ENCODE measurements around the gene EIF4A2. TPM values are rescaled to one million over a fixed set of nuclear protein-coding genes. Genes with fewer than 3 reads are reported as not detected.

Gene EIF4A2
- polyA plus RNA-seq (ENCODE audit: low read depth in 6 of 6): 100 to 1,000 TPM; 194 to 296 (median 243) TPM

DNA sequence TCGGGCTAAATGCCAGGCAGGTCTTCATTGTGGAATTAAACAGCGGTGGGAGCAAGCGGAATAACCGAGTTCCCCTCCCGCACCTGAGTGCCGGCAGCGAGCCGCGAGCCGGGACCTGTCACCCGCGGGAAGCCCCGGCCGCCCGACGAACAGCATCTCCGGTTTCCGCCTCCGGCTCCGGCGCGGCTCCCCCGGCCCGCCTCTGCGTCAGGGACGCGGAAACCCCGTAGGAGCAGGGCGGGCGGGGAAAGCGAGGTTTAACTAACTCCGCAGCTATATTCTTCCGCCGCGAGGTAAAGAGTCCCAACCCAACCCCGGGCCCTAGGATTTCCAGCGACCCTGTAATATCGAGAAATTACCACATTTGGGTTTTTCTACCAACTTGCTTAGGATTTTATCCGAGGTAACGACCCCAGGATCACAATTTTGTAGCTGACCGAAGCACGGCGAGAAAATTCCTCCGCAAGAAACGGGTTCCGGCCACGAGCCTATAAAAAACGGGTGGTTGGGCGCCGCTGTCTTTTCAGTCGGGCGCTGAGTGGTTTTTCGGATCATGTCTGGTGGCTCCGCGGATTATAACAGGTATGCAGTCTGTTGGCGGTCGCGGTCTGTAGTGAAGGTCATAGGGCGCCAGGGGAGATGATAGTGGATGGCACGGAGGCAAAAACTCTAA lies at the start of gene EIF4A2:
Gene EIF4A2, plus strand, starts transcription at position 520 of the 673 bp plus-strand sequence. Its CDS starts 34 bp downstream, at position 554.
- Mint-ChIP-seq H3K27ac (peak within 1 kb of the TSS; percentile 98 to 100 (median 99)), H3K4me1 (peaks cover 36 to 53% (median 41%) of the 10 kb centered on the region in 3 donors), H3K36me3 (peaks cover 36 to 42% of the 10 kb centered on the region in 2 donors), H3K4me3 (peak within 1 kb of the TSS; percentile 96 to 100 (median 100)), H3K27me3 (no peaks in the 10 kb centered on the region), H3K9me3 (peaks cover 0 to 5% (median 0%) of the 10 kb centered on the region in 7 donors)
- ATAC-seq (ENCODE audit: low read depth in 2 of 2) (peak; percentile 76 to 77), DNase-seq (peak; percentile 94)

DNA sequence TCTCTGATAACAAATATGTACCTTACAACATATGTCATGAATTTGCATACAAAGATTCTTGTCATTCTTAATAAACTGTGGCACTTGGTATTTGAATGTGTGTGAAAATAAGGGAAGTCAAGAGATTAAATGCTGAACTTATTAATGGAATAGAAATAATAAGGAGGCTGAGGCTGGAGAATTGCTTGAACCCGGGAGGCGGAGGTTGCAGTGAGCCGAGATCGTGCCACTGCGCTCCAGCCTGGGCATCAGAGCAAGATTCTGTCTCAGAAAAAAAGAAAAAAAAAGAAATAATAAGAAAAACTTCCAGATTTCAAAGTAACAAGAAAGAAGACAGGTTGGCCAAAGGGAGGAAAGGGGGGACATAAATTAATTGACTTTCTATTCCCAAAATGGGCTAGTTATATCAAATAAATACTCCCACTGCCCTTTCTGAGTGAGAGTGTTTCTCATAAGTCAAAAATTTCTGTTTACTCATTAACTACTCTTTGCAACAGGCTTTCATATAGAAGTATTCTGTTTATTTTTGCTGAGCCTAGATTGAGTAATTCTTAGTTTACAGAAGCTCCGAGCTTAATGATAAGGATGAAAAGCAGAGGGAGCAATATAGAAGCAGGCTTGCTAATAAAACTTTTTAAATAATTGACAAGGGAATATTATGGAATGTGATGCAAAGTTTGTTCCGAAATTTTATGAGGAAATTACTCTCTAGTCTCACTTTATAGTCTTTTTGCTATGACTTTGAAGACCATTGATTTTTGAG lies 40.6 kb upstream of the EIF4A2 start:
- Mint-ChIP-seq H3K4me1 (peaks cover 5 to 6% (median 6%) of the 10 kb centered on the region in 3 donors), H3K27ac (no peak overlapping the region), H3K36me3 (no peaks in the 10 kb centered on the region), H3K4me3 (no peak overlapping the region), H3K9me3 (no peaks in the 10 kb centered on the region), H3K27me3 (peaks cover 0 to 18% (median 0%) of the 10 kb centered on the region in 3 donors)
- no peak for ATAC-seq (ENCODE audit: low read depth in 2 of 2)
- no peak for DNase-seq

DNA sequence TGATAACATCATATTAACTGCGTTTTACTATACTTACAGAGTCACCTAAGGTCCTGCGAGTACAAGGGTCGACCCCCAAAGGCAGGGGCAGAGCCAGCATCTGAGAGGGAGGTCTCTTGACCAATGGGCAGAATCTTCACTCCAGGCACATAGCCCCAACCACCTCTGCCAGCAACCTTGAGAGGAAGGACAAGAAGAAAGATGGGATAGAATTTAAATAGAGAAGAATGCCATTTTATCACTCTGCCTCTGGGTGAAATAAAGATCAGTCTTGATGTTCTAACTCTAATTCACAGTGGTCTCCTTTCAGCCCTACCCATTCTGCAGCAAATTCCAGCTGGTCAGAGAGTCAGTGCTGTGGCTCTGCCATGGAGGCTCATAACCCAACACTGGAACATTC lies 39.7 kb upstream of the EIF4A2 start:
- Mint-ChIP-seq H3K27me3 (peaks cover 0 to 18% (median 0%) of the 10 kb centered on the region in 3 donors), H3K4me1 (peaks cover 5 to 6% (median 6%) of the 10 kb centered on the region in 3 donors), H3K36me3 (no peaks in the 10 kb centered on the region), H3K4me3 (no peak overlapping the region), H3K27ac (no peak overlapping the region), H3K9me3 (no peaks in the 10 kb centered on the region)
- DNase-seq: no peak
- no peak for ATAC-seq (ENCODE audit: low read depth in 2 of 2)

DNA sequence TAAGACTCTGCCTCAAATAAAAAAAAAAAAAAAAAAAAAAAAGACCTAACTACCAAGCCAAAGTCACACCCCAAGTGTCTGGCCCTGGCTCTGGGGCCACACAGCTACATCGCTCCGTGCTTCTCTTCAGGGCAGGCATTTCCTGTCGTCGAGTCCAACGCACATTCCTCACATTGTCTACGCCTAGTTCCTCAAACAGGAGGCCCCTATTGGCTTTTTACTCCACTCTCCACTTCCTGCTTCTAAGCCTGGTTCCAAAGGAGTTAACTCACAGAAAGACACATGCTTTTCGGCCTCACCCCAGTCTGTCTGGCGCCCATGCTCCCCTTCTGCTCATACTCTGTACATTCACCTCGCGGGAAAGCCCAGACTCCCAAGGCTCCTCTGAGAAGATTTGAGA lies 37.4 kb upstream of the EIF4A2 start:
- Mint-ChIP-seq H3K27ac (peak overlapping the region in 2 of 6 donors; percentile 21 to 80), H3K4me3 (peak overlapping the region in 4 of 8 donors; percentile 2 to 48 (median 20))

DNA sequence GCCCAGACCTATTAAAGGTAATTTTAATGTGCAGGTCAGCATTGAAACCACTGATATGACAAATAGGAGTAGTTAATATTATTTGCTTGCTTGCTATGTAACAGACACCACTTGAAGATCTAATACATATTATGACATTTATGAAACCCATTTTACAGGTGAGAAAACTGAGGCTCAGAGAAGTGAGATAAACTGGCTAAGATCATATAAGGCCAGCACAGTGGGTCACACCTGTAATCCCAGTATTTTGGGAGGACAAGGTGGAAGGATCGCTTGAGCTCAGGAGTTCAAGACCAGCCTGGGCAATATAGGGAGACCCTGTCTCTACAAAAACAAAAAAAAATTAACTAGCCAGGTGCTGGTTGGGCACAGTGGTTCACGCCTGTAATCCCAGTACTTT lies 33.1 kb upstream of the EIF4A2 start:
- H3K27me3 Mint-ChIP-seq: peaks cover 0 to 5% (median 5%) of the 10 kb centered on the region in 3 donors
- H3K27ac Mint-ChIP-seq: no peak overlapping the region
- ATAC-seq (ENCODE audit: low read depth in 2 of 2) (no peak), DNase-seq (no peak)
- H3K9me3 Mint-ChIP-seq: no peaks in the 10 kb centered on the region
- no peaks in the 10 kb centered on the region for H3K36me3 Mint-ChIP-seq
- H3K4me3 Mint-ChIP-seq: no peak overlapping the region
- peaks cover 5 to 10% (median 6%) of the 10 kb centered on the region in 3 donors for H3K4me1 Mint-ChIP-seq

More for the DNA sequence above, 37.4 kb upstream of the EIF4A2 start:
- Mint-ChIP-seq H3K4me1 (peaks cover 5 to 6% (median 6%) of the 10 kb centered on the region in 3 donors), H3K36me3 (no peaks in the 10 kb centered on the region), H3K9me3 (no peaks in the 10 kb centered on the region), H3K27me3 (peaks cover 0 to 5% (median 0%) of the 10 kb centered on the region in 3 donors)
- ATAC-seq (ENCODE audit: low read depth in 2 of 2) (peak; percentile 53 to 74), DNase-seq (peak; percentile 1)

DNA sequence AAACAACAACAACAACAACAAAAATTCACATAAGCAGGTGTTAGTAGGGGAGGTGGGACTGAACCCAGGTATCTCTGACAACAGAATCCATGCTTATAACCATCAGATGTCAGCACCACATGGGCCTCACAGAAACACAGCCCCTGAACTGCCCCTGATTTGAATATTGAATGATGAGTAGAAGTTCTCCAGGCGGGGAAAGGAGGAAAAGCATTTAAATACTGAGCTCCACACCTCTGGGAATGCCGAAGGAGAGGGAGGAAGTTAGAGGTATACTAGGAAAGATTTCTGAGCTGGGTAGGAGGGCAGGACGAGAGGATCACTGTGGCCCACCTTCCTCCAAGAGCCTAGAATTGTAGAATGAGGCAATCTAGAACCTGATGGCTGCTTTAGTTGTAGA lies 31.9 kb upstream of the EIF4A2 start:
- H3K27ac Mint-ChIP-seq: peak overlapping the region in 1 of 6 donors; percentile 17
- H3K4me1 Mint-ChIP-seq: peaks cover 0 to 4% (median 0%) of the 10 kb centered on the region in 3 donors
- DNase-seq: no peak
- no peak overlapping the region for H3K4me3 Mint-ChIP-seq
- no peaks in the 10 kb centered on the region for H3K36me3 Mint-ChIP-seq
- ATAC-seq (ENCODE audit: low read depth in 2 of 2): no peak
- H3K9me3 Mint-ChIP-seq: no peaks in the 10 kb centered on the region
- H3K27me3 Mint-ChIP-seq: peaks cover 0 to 5% (median 5%) of the 10 kb centered on the region in 3 donors

DNA sequence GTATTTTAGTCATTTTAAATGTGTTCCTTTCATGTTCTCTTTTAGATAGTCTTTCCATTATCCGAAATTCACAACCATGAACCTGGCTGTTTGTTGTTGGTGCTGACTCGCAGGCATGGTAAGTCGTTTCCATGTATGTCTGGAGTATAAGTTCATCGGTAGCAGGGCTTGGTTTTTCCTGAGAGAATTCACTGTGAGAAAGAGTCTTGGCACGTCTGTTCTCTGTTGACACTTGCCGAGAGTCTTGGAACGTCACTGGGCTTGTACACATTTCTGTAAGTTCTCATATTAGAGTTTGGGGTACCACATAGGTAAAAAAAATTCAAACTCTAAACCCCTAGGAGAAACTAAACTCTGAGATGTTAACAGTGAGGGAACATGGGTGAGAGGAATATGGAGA lies 29.4 kb upstream of the EIF4A2 start:
- H3K36me3 Mint-ChIP-seq: no peaks in the 10 kb centered on the region
- no peaks in the 10 kb centered on the region for H3K9me3 Mint-ChIP-seq
- no peak overlapping the region for H3K4me3 Mint-ChIP-seq
- ATAC-seq (ENCODE audit: low read depth in 2 of 2) (no peak), DNase-seq (no peak)
- peaks cover 0 to 4% (median 0%) of the 10 kb centered on the region in 3 donors for H3K4me1 Mint-ChIP-seq
- no peak overlapping the region for H3K27ac Mint-ChIP-seq
- H3K27me3 Mint-ChIP-seq: peaks cover 0 to 11% (median 8%) of the 10 kb centered on the region in 3 donors

DNA sequence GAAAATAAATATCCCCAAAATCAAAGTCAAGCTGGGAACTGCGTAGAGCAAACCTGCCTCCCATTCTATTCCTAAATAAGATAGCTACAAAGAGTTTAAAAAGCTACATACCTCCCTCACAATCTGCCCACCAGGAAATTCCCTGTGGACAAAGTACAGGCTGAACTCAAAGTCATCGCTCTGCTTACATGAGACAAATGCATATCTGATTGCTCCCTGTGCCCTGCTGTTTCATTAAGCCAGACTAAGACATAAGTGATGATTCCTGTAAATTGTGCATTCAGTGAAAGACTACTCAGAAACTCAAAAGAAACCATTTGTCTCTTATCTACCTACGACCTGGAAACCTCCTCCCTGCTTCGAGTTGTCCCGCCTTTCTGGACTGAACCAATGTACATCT lies 28.5 kb upstream of the EIF4A2 start:
- Mint-ChIP-seq H3K4me3 (no peak overlapping the region), H3K4me1 (peaks cover 0 to 4% (median 0%) of the 10 kb centered on the region in 3 donors), H3K36me3 (no peaks in the 10 kb centered on the region), H3K27ac (no peak overlapping the region), H3K27me3 (peaks cover 0 to 11% (median 8%) of the 10 kb centered on the region in 3 donors), H3K9me3 (no peaks in the 10 kb centered on the region)
- ATAC-seq (ENCODE audit: low read depth in 2 of 2) (no peak), DNase-seq (no peak)

DNA sequence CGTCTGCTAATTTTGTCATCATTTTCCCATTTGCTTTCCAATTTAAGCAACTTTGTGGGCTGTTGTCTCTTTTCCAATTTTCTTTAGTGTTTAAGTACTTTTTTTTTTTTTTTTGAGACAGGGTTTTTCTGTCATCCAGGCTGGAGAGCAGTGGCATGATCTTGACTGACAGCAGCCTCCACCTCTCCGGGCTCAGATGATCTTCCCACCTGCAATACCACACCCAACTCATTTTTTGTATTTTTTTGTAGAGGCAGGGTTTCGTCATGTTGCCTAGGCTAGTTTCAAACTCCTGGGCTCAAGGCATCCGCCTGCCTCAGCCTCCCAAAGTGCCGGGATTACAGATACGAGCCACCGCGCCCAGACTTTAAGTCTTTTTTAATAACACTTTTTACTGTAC lies 26.2 kb upstream of the EIF4A2 start:
- peaks cover 0 to 4% (median 0%) of the 10 kb centered on the region in 3 donors for H3K4me1 Mint-ChIP-seq
- H3K36me3 Mint-ChIP-seq: no peaks in the 10 kb centered on the region
- no peak overlapping the region for H3K27ac Mint-ChIP-seq
- no peaks in the 10 kb centered on the region for H3K9me3 Mint-ChIP-seq
- ATAC-seq (ENCODE audit: low read depth in 2 of 2) (no peak), DNase-seq (no peak)
- H3K4me3 Mint-ChIP-seq: peak overlapping the region in 1 of 8 donors; percentile 5
- H3K27me3 Mint-ChIP-seq: peaks cover 0 to 11% (median 8%) of the 10 kb centered on the region in 3 donors

DNA sequence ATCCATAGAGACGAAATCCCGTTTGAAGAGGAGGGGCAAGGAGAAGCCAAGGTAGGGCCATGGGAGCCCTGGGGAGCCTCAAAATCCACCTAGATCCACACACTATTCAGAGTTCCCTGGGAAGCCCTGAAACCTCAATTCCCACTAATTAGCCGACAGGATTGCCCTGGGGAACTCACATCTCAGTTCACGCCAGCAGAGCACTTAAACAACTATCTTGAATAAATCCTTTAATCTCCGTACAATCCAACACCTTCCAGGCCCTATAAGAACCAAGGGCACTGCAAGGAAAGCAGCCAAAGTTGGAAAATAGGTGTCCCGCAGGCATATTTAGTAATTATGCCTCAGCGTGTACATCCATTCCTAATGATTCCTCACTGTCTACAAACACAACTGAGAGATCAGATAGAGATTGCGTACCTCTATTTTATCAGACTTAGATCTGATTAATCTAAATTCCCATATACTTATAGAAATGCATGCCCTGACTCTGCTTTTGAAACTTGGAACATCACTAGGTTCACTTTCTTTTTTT lies 25.6 kb upstream of the EIF4A2 start:
- DNase-seq: no peak
- Mint-ChIP-seq H3K9me3 (no peaks in the 10 kb centered on the region), H3K4me3 (no peak overlapping the region), H3K4me1 (peaks cover 0 to 4% (median 0%) of the 10 kb centered on the region in 3 donors), H3K36me3 (no peaks in the 10 kb centered on the region), H3K27ac (no peak overlapping the region), H3K27me3 (peaks cover 0 to 11% (median 8%) of the 10 kb centered on the region in 3 donors)
- ATAC-seq (ENCODE audit: low read depth in 2 of 2): no peak

DNA sequence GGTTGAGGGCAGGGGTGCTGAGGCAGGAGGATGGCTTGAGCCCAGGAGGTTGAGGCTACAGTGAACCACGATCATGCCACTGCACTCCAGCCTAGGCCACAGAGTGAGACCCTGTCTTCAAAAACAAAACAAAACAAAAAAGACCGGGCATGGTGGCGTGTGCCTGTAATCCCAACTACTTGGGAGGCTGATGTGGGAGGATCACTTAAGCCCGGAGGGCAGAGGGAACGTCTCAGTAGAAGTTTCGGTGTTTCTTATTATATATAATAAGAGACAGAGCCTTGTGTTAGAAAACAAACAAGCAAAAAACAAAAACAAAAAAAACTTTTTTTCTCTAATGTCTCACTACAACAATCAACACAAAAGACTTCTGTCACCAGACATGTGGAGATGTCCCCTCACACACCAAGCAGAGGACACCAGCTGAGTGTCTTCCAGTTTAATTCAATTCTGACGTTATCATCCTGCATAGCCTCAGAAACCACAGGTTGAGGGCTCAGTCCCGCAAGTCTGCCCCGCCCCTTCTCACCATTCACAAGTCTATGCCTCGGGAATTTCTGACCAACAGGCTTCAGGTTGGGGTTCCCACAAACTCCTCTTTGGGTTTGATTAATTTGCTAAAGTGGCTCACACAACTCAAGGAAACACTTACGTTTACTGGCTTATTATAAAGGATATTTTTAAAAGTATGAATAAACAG lies 24.0 kb upstream of the EIF4A2 start:
- no peaks in the 10 kb centered on the region for H3K36me3 Mint-ChIP-seq
- H3K4me3 Mint-ChIP-seq: no peak overlapping the region
- no peak for ATAC-seq (ENCODE audit: low read depth in 2 of 2)
- no peaks in the 10 kb centered on the region for H3K9me3 Mint-ChIP-seq
- no peak overlapping the region for H3K27ac Mint-ChIP-seq
- peaks cover 0 to 6% (median 3%) of the 10 kb centered on the region in 3 donors for H3K27me3 Mint-ChIP-seq
- no peak for DNase-seq
- no peaks in the 10 kb centered on the region for H3K4me1 Mint-ChIP-seq

DNA sequence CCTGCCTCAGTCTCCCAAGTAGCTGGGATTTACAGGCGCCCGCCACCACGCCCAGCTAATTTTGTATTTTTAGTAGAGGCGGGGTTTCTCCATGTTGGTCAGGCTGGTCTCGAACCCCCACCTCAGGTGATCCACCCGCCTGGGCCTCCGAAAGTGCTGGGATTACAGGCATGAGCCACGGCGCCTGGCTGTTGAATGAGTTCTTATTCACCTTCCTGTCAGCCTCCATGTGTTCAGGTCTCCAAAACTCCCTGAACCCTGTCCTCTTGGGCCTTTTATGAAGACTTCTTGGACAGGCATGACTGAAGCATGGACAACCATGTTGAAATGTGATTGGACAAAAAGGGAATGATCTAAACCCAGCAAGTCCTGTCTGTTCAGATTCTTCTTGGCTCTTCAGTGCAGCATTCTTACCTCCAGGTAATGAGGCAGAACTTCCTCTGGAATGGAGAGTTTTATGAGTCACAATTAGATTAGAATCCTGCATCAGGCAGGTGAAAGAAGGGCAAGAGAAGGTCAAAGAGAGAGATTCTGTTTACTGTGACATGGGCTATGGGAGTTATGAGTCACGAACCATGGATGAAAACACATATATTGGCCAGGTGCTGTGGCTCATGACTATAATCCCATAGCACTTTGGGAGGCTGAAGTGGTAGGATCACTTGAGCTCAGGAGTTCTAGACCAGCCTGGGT lies 23.1 kb upstream of the EIF4A2 start:
- ATAC-seq (ENCODE audit: low read depth in 2 of 2) (no peak), DNase-seq (no peak)
- Mint-ChIP-seq H3K27ac (no peak overlapping the region), H3K27me3 (peaks cover 0 to 6% (median 3%) of the 10 kb centered on the region in 3 donors), H3K4me3 (no peak overlapping the region), H3K4me1 (no peaks in the 10 kb centered on the region), H3K9me3 (peaks cover 0 to 3% (median 0%) of the 10 kb centered on the region in 7 donors), H3K36me3 (no peaks in the 10 kb centered on the region)

Measured in naive B cell (primary cell).